SU-DHL-6 (cell line): ENCODE results near the gene BAIAP2L1.

Experiments
- H2AFZ ChIP-seq: fragments of 200-600 bp; sonication (generic); 2 replicates; pipeline ENCODE4 v1.6.1; 2014; ENCODE audit warnings: low read depth, mild to moderate bottlenecking, moderate library complexity, mixed read lengths, antibody characterized with exemption, low read length; ENCODE audit not compliant: severe bottlenecking
- H3F3A ChIP-seq: fragments of 200-600 bp; shearing (Covaris generic); 2 replicates; pipeline ENCODE4 v1.6.0; 2016; ENCODE audit warnings: antibody characterized with exemption, mild to moderate bottlenecking; ENCODE audit not compliant: insufficient read depth
- H3K27ac ChIP-seq: fragments of 200-600 bp; sonication (generic); 2 replicates; pipeline ENCODE4 v1.5.1; 2016; ENCODE audit warnings: low read depth, mild to moderate bottlenecking, low read length, moderate library complexity, mixed read lengths
- H3K27me3 ChIP-seq: fragments of 200-600 bp; sonication (generic), shearing (Covaris generic); 2 replicates; pipeline ENCODE4 v1.6.0; 2014; ENCODE audit warnings: mild to moderate bottlenecking, low read length
- H3K36me3 ChIP-seq: fragments of 200-600 bp; sonication (generic); 2 replicates; pipeline ENCODE4 v1.6.1; 2014; ENCODE audit warnings: mild to moderate bottlenecking, low read length, mixed read lengths
- H3K4me2 ChIP-seq: fragments of 300-600, 200-600 bp; shearing (Covaris generic), sonication (generic); 2 replicates; pipeline ENCODE4 v1.6.0; 2014; ENCODE audit warnings: low read length, low read depth, mild to moderate bottlenecking; ENCODE audit not compliant: poor library complexity, severe bottlenecking
- H3K4me3 ChIP-seq: fragments of 200-600 bp; sonication (generic); 2 replicates; pipeline ENCODE4 v1.5.1; 2014; ENCODE audit warnings: antibody characterized with exemption, low read length, mild to moderate bottlenecking, mixed read lengths; ENCODE audit not compliant: insufficient read depth, poor library complexity, severe bottlenecking
- H3K79me2 ChIP-seq: fragments of 200-600 bp; sonication (generic); 2 replicates; pipeline ENCODE4 v1.6.1; 2014; ENCODE audit warnings: mild to moderate bottlenecking, low read length, moderate library complexity; ENCODE audit not compliant: insufficient read depth
- H3K9ac ChIP-seq: fragments of 200-600 bp; sonication (generic); 2 replicates; pipeline ENCODE4 v1.7.0; 2014; ENCODE audit warnings: mild to moderate bottlenecking, low read length
- H3K9me2 ChIP-seq: fragments of 200-600 bp; sonication (generic); replicated peaks from 2 replicates; pipeline ENCODE4 v1.6.1; 2014; ENCODE audit warnings: low read length; ENCODE audit not compliant: insufficient read depth
- H3K9me3 ChIP-seq: fragments of 200-600 bp; sonication (generic); 2 replicates; pipeline ENCODE4 v1.6.1; 2014; ENCODE audit warnings: low read length, mixed read lengths; ENCODE audit not compliant: insufficient read depth
- H4K20me1 ChIP-seq: fragments of 200-600 bp; sonication (generic); 2 replicates; pipeline ENCODE4 v1.6.1; 2014; ENCODE audit warnings: low read depth, mild to moderate bottlenecking, antibody characterized with exemption, low read length, moderate library complexity, mixed read lengths
- EZH2phosphoT487 ChIP-seq: fragments of 200-600 bp; sonication (generic), shearing (Covaris generic); conservative IDR thresholded peaks from 2 replicates; pipeline ENCODE4 v1.6.1; 2018; ENCODE audit warnings: mild to moderate bottlenecking, antibody characterized with exemption, low read length, moderate library complexity, mixed read lengths
- TF ChIP-seq, protein P1 (sequence below): fragments of 200-600 bp; sonication (generic); IDR thresholded peaks from one replicate; pipeline ENCODE4 v1.5.1; 2017; ENCODE audit warnings: antibody characterized with exemption, mild to moderate bottlenecking, low read length, moderate library complexity; ENCODE audit not compliant: insufficient read depth, poor library complexity, severe bottlenecking

BAIAP2L1 gene

GRCh38 chr7:98286701-98287485 lies 114.0 kb downstream of the BAIAP2L1 start:
- Histone ChIP-seq H3K27me3 (no peaks in the 10 kb centered on the region), H3K4me3 (no peak overlapping the region), H3K9ac (no peak overlapping the region), H3K27ac (no peak overlapping the region), H3K79me2 (no peaks in the 10 kb centered on the region), H4K20me1 (no peaks in the 10 kb centered on the region), H3K9me3 (no peaks in the 10 kb centered on the region), H2AFZ (no peak overlapping the region), H3F3A (no peaks in the 10 kb centered on the region), H3K9me2 (no peaks in the 10 kb centered on the region), H3K36me3 (no peaks in the 10 kb centered on the region), H3K4me2 (no peak overlapping the region)
- TF ChIP-seq EZH2phosphoT487: no peak
- TF ChIP-seq, protein P1, sequence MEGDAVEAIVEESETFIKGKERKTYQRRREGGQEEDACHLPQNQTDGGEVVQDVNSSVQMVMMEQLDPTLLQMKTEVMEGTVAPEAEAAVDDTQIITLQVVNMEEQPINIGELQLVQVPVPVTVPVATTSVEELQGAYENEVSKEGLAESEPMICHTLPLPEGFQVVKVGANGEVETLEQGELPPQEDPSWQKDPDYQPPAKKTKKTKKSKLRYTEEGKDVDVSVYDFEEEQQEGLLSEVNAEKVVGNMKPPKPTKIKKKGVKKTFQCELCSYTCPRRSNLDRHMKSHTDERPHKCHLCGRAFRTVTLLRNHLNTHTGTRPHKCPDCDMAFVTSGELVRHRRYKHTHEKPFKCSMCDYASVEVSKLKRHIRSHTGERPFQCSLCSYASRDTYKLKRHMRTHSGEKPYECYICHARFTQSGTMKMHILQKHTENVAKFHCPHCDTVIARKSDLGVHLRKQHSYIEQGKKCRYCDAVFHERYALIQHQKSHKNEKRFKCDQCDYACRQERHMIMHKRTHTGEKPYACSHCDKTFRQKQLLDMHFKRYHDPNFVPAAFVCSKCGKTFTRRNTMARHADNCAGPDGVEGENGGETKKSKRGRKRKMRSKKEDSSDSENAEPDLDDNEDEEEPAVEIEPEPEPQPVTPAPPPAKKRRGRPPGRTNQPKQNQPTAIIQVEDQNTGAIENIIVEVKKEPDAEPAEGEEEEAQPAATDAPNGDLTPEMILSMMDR: no peak

DNA sequence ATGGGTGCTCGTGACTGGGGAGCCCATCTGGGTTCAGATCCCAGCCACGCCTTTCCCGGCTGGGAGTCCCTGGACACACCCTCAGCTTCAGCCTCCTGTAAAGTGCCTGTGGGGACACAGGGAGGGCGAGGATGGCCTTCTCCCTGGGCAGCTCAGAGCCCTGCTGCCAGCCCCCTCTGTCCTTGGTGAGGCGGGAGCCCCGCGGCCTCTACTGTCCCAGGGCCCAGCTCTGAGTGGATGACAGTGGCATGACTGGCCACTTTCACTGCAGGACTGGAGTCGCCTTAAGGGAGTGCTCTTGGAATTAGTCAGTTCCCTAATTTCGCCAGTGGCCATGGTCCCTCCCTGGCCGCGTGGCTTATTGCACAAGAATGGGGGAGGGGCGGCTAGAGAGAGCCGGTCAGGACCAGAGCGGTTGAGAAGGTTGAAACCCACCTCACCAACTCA lies 114.8 kb downstream of the BAIAP2L1 start:
- no peak overlapping the region for H3K4me3 ChIP-seq
- H3K9me2 ChIP-seq: no peaks in the 10 kb centered on the region
- no peak overlapping the region for H3K27ac ChIP-seq
- H4K20me1 ChIP-seq: no peaks in the 10 kb centered on the region
- H3K79me2 ChIP-seq: no peaks in the 10 kb centered on the region
- H3K4me2 ChIP-seq: no peak overlapping the region
- H2AFZ ChIP-seq: no peak overlapping the region
- TF ChIP-seq, protein P1: no peak
- TF ChIP-seq EZH2phosphoT487: no peak
- no peaks in the 10 kb centered on the region for H3K36me3 ChIP-seq
- H3K27me3 ChIP-seq: no peaks in the 10 kb centered on the region
- H3F3A ChIP-seq: no peaks in the 10 kb centered on the region
- no peaks in the 10 kb centered on the region for H3K9me3 ChIP-seq
- no peak overlapping the region for H3K9ac ChIP-seq

- Histone ChIP-seq H3K9ac (no peak overlapping the region), H3K4me2 (no peak overlapping the region), H4K20me1 (no peaks in the 10 kb centered on the region), H3K27me3 (no peaks in the 10 kb centered on the region), H3F3A (no peaks in the 10 kb centered on the region), H3K27ac (no peak overlapping the region), H2AFZ (no peak overlapping the region), H3K4me3 (no peak overlapping the region), H3K36me3 (no peaks in the 10 kb centered on the region), H3K79me2 (no peaks in the 10 kb centered on the region), H3K9me3 (no peaks in the 10 kb centered on the region), H3K9me2 (no peaks in the 10 kb centered on the region)
- TF ChIP-seq, protein P1: no peak
- no peak for TF ChIP-seq EZH2phosphoT487
Observed at GRCh38 chr7:98285157-98286092, 115.5 kb downstream of the BAIAP2L1 start.
